ENCODE data around the gene NRAP.

The NRAP gene

DNA sequence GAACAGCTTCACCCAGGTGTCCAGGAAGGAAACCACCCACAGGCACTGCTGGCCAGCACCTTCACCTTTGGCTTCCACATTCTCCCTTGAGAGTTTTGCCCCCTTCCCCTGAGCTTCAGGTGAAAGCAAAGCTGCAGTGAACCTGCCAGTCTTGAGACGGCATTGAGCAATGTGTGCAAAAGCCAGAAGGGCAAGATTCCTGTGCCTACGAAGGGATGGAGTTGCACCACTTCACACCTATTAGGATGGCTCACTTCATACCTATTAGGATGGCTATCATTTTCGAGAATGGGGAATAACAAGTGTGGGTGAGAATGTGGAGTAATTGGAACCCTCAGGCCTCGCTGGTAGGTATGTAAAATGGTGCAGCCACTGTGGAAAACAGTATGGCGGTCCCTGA lies 103.8 kb downstream of the NRAP start:
- DNase-seq (ENCODE audit: low spot score): no peak

DNA sequence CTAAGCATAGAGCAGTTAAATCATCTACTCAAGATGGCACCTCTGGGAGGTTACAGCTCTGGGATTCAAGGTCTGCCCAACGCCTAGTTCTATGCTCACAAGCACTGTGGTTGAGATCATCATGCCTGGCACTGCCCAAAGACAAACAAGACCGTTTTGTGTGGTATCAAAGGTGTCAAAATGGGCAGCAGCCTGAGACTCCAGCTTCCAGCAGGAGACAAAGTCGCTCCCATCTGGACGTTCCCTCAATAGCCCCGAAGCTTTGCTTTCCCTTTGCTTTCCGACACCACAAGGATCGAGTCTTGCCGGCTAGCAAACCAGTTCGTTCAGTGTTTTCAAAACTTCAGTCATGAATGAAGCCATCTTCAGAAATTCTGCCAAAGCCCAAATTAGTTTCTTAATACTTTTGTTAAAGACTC lies 105.9 kb downstream of the NRAP start:
- no peak for DNase-seq (ENCODE audit: low spot score)

DNA sequence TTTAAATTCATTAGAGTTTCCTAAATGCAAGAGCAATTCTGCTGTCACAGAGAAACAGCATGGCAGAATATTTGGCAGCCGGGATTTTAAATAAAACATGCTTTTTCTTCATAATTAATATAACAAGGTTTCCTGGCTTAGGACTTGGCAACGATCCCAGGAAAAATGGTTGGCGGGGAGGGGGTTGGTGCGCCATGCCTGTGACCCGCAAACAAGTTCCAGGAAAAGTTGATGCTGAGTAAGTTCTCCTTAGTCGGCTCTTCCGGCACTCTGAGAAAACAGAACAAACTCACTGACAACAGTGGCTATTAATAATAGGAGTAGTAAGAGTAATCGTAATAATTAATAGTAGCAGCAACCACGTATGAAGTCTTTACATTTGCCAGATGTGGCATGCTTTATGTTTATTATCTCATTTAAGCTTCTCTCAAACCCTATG lies 106.4 kb downstream of the NRAP start:
- DNase-seq (ENCODE audit: low spot score): no peak

DNA sequence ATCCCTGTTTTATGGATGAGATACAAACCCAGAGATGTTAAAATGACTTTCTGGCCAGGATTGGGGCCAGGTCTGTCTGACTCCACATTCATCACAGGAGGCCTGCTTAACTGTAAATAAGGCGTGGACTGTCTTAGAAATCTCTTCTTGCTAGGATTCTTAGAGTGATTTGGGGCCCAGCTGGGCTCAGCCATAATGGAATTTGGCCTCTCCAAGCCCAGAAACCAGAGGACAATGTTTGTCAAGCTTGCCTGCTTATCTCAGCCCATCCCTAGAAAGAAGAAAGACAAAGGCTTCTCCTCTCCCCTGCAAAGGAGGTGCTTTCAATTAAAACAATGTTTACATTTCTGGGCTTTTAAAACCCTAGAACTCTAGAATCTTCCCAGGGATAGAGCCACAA lies 108.1 kb downstream of the NRAP start:
- DNase-seq (ENCODE audit: low spot score): no peak

DNA sequence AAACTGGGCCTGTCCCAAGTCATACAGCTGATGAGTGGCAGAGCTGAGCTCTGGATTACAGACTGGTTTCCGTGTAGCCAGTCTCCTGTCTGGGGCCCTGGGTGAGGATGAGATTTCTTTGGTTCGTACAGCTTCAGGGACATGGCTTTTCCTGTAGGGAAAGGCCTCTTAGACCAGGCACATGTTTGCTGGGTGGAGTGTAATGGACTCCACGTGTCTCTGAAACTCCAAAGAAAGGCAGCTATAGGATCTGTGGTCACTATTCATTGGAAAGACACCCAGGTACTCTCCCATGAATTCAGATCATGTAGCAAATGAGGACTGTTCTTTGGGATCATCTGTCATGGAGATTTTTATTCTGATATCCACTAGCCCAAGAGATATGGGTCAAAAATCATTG lies 108.6 kb downstream of the NRAP start:
- no peak for DNase-seq (ENCODE audit: low spot score)

DNA sequence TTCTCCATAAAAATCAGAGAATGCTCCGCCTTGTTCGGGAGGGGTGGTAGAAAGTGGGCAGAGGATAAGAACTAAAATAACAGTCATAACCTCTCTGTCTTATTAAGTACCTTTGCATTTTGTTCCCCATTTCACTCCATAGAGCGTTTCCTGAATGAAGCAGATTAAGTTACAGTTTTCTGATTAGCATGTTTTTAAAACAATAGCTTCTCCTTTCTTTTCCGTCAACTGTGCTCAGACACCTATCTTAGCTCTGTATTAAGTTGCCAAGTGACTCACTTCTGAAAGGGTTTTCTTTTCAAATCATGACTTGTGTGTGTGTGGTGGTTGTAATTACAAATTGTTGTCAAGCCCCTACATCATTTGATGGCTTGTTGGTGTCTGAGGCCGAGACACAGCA lies 109.6 kb downstream of the NRAP start:
- DNase-seq (ENCODE audit: low spot score): no peak

DNA sequence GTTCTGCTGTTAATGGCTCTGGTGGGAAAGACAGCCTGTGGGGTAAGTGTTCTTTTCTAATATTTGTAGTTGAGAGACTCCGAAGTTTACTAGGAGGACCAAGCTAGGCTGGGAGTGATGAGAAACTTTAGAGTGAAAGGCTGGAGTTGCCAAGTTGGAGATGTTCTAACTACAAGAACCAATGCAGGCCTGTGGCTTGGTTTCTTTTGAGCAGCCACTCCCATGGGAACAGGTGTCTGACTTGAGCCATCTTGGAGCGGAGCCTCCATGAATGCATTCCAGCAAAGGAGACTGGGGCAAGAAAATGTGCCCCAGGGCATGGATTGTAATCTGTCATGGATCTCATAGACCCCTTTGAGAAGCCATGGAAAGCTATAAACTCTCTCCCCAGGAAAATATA lies 110.7 kb downstream of the NRAP start:
- DNase-seq (ENCODE audit: low spot score): no peak

DNA sequence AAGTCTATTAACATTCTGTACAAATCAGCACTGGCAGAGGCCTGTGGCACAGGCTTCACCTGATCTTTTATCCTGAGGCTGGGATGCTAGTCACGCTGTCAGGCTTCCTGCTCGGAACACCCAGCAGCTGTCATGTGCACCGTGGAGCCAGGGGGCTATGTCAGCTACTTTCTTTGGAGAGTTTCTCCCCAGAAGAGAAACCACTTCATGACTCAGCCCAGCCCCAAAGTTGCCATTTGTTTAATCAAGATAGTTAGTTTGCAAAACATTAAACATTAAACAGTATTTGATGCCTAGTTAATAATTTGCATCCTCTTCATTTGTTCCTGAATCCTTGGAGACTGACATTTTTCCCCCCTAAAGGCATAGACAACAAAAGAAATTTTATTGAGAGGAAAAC lies 111.1 kb downstream of the NRAP start, which contains the start of gene HABP2:
HABP2 (plus strand) TSS at position 353 of the 400 bp plus-strand sequence. CDS start 69 bp downstream, outside the sequence.
- no peak for DNase-seq (ENCODE audit: low spot score)

DNA sequence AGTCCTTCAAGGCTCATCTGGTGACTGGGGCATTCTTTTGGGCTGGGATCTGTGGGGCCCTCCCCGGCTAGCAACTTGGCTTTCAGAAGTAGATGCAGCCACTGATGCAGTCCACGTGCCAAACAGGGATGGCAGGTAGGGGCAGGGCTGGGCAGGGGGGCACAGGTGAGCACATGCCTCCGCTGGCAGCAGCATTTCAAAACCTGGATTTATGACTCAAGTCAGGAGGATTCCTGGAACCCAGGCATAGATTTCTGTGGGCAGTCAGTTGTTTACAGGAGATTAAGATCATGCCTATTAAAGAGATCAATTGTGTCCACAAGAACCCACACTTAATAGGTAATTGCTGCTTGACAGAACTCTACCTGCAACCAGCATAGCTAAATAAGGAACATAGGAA lies 111.8 kb downstream of the NRAP start:
- no peak for DNase-seq (ENCODE audit: low spot score)

DNA sequence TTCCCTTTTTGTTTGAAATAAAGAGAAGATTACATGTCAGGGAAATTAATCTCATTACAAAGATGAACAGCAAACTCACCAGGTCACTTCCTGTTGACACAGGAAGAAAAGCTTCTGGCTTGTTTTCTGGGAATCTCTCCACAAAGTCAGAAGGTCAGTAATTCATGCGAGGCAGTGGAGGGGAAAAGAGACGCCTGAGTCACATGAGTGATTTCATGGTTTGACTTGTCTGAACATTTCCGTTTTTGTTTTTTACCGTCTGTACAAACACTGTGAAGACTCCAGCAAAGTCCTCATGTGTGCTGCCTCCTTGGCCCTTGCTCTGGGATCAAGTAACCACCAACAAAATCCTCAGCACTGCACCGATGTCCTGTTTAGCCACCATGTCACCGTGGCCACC lies 113.5 kb downstream of the NRAP start:
- DNase-seq (ENCODE audit: low spot score): no peak

DNA sequence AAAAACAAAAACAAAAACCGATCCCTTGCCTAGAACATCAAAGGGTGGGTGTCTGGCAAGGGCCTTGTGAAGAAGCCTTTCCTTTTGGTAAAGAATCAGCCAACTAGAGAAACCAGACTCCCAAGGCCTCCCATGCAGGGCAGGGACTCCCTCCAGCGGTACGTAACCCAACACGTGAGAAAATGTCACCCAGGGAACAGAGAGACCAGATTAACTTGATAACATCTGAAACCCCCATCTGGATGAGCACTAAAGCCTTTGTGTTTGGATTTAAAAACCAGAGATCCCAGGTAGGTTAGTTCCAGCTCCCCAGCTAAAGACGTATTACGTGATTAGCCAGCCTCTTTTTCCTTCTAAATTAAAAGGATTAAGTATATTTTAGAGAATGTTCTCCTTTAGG lies 114.0 kb downstream of the NRAP start:
- DNase-seq (ENCODE audit: low spot score): no peak

DNA sequence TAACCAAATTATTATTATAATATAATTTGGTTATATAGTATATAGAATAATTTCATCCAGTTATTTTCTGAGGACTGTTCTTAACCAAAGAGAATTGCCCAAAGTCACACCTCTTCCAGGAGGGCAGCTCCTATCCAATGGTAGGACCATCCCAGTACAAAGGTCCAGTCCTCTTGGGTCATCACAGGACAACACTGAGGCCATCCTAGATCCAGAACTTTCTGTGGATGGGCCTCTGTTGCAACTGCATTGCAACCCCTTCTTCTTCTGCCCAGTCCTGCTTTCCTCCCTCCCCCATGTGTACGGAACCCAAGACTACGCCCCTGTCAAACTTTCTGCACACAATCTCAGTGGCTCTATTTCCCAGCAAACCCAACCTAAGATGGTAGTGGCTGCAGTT lies 116.4 kb downstream of the NRAP start:
- no peak for DNase-seq (ENCODE audit: low spot score)

DNA sequence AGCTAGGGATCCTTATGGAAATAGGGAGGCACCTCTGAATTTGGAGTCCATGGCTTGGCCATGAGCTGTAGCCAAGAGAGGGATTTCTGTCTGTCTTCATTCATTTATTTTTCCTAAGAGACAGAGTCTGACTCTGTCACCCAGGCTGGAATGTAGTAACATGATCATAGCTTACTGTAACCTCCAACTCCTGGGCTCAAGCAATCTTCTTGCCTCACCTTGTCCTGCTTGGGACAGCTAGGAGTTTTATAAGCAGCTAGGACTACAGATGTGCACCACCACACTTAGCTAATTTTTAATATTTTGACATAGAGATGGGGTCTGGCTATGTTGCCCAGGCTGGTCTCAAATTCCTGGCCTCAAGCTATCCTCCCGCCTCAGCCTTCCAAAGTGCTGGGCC lies 119.4 kb downstream of the NRAP start:
- DNase-seq (ENCODE audit: low spot score): no peak

DNA sequence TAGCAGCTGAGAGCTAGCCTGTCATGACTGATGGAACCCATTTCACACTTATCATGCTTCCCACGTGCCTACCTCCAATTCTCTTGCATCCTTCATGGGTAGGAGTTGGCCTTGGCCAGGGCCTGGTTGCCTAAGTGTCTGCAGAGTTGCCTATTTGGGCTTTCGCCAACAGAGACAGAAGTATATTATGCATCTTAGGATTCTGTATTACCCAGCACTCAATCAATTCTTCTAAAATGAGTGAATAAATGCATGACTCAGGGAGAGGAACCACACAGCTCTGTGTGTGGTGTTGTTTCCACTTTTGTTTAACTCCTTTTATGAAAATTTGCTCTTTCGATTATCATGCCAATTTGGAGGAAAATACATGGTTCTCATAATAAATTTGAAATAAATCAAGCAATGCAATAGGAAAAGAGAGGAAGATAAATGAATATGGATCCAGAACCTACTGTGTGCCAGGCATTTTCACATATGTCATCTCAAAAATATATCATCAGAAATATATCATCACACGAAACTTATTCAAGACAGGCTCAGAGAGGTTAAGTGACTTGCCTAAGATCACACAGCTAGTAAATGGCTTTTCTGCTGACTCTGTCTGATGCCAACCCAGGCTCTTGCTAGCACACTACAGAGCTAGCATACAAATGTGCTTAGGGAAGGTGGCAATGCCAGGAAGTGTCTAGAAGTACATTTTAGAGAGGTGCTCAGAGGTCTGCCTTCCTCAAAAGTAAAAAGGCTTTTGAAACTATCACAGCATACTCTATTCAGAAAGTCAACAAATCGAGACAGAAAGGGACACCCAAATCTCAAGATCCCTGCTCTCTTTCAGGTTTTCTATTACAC lies 120.5 kb downstream of the NRAP start:
- DNase-seq (ENCODE audit: low spot score): no peak

DNA sequence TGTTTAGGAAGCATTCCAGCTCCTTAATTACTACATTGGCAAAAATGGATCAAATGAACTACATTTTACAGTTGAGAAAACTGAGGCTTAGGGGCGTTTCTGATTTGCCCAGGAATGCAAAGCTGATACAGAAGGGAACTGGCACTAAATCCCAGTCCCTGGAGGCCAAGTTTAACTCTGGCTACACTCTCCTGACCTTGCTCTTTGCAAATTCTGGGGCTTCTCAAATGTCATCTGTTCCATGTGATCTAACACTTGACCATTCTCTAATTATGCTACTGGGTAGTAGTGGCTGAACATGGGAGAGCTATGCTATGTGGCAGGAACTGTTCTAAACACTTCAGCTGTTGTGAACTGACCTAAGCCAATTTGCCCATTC lies 122.3 kb downstream of the NRAP start:
- DNase-seq (ENCODE audit: low spot score): no peak

DNA sequence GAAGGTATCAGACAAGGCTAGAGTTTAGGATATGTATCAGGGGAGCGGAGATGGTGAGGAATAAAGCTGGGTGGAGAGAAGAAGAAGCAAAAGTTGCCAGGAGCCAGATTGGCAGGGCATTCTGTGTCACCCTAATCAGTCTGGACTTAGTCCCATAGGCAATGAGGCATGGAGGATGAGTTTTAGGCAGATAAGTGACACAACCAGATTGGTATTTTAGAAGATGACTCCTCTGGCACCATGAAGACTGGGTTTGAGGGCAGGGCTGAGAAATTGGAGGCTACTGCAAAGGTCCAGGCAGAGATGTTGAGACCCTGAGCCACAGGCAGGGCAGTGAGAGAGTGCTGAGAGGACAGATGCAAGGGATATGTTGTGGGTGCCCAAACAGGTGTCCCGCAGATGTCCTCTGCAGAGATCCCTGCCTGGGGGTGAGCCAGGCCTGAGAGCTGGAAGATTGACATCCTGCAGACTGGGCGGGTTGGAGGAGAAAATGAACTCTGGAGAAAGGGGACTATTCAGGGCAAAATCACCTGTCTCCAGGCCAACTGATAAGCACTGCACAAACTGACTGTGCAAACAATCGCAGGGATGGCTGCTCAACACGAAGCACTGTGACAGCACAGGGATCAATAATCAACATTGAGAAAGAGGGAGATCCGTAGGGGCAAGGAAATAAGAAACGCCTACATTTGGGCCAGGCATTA lies 122.8 kb downstream of the NRAP start:
- DNase-seq (ENCODE audit: low spot score): no peak

DNA sequence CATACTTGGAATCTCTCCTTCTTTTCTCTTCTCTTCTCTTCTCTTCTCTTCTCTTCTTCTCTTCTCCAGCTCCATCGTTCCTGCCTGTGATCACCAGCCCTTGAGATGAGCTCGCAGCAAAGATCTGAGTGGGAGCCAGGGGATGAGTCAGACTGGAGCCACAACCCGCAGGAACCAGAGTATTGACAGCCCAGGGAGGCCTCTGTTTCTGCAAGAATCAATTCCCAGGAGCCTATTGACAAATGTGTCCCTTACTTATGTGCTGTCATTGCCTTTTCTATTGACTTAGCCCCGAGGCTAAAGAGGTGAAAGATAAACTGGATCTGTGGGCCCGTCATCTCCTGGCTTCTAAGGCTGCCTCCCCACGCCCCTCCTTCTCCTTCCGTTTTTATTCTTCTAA lies 124.1 kb downstream of the NRAP start:
- DNase-seq (ENCODE audit: low spot score): no peak

Data from globus pallidus (tissue), 1 donor.